H1 (cell line): Measurements from ENCODE around the gene RAPGEF6. TPM values are rescaled to one million over a fixed set of nuclear protein-coding genes. Genes with fewer than 3 reads are reported as not detected.

Experiments
- CTCF ChIA-PET: fragments of 300-600 bp; sonication (Branson Sonifier 250); formaldehyde crosslinking; loops from one replicate; lab custom pipeline; 2021; ENCODE audit not compliant: partially characterized antibody; lab: Charles Lee
- POLR2A ChIA-PET: fragments of 300-600 bp; sonication (Branson Sonifier 250); formaldehyde crosslinking; loops from one replicate; lab custom pipeline; 2021; ENCODE audit warnings: inconsistent platforms; ENCODE audit not compliant: partially characterized antibody; lab: Charles Lee
- DNase-seq, 2 experiments: peaks; one replicate each; pipeline versions ENCODE4 v3.0.0 to v3.0.0-alpha.2; 2010 to 2022; ENCODE audit warnings: low spot score in 2 of 2, low read depth in 1 of 2, mixed read lengths in 1 of 2
- FAIRE-seq: peaks from 2 replicates; lab custom pipeline; 2011; peaks lifted over from hg19 to GRCh38; lab: Jason Lieb, UNC
- H2AFZ ChIP-seq: 2 replicates; pipeline ENCODE4 v1.8.1; 2012; ENCODE audit warnings: low read length, inconsistent platforms
- H2AK5ac ChIP-seq: 2 replicates; pipeline ENCODE4 v1.6.1; 2013; ENCODE audit warnings: low read depth, low read length
- H2BK120ac ChIP-seq: replicated peaks from 2 replicates; pipeline ENCODE3; 2013; ENCODE audit warnings: low read depth, low read length, inconsistent platforms
- H2BK12ac ChIP-seq: 2 replicates; pipeline ENCODE4 v1.6.1; 2013; ENCODE audit warnings: low read depth, low read length
- H2BK15ac ChIP-seq: 2 replicates; pipeline ENCODE4 v1.6.1; 2013; ENCODE audit warnings: low read length
- H2BK20ac ChIP-seq: 2 replicates; pipeline ENCODE4 v1.6.1; 2013; ENCODE audit warnings: low read length
- H2BK5ac ChIP-seq: 2 replicates; pipeline ENCODE4 v1.6.1; 2013; ENCODE audit warnings: low read depth, low read length
- H3K14ac ChIP-seq: 2 replicates; pipeline ENCODE4 v1.6.1; 2013; ENCODE audit warnings: inconsistent platforms; ENCODE audit not compliant: insufficient read length
- H3K18ac ChIP-seq: 2 replicates; pipeline ENCODE4 v1.6.1; 2013; ENCODE audit warnings: low read length; ENCODE audit errors: extremely low read depth
- H3K23ac ChIP-seq: 2 replicates; pipeline ENCODE4 v1.6.1; 2013; ENCODE audit warnings: inconsistent platforms; ENCODE audit not compliant: insufficient read length
- H3K23me2 ChIP-seq: 2 replicates; pipeline ENCODE4 v1.6.1; 2013; ENCODE audit warnings: low read depth, low read length
- H3K27ac ChIP-seq: 2 replicates; pipeline ENCODE4 v1.6.1; 2011; ENCODE audit warnings: low read depth, low read length, inconsistent platforms
- H3K27me3 ChIP-seq, 4 experiments: replicated peaks in 1 of 4; 1 replicate in 1 of 4; 2 replicates in 3 of 4; pipeline versions ENCODE4 v1.6.1 to v1.8.1; 2011 to 2013; ENCODE audit warnings: low read length in 3 of 4, mild to moderate bottlenecking in 3 of 4, inconsistent platforms in 2 of 4, mixed read lengths in 2 of 4, moderate library complexity in 1 of 4; ENCODE audit not compliant: control insufficient read depth in 3 of 4, insufficient read depth in 3 of 4; ENCODE audit errors: extremely low read depth in 1 of 4
- H3K36me3 ChIP-seq, 4 experiments: 2 replicates each; pipeline versions ENCODE4 v1.6.1 to v1.8.1; 2011 to 2013; ENCODE audit warnings: mild to moderate bottlenecking in 4 of 4, low read length in 3 of 4, moderate library complexity in 2 of 4, control low read depth in 1 of 4, inconsistent platforms in 1 of 4; ENCODE audit not compliant: insufficient read depth in 4 of 4, control insufficient read depth in 2 of 4
- H3K4ac ChIP-seq: replicated peaks from 2 replicates; pipeline ENCODE3; 2013; ENCODE audit warnings: low read length, low read depth, mixed read lengths, inconsistent platforms; ENCODE audit not compliant: insufficient read length
- H3K4me1 ChIP-seq, 4 experiments: replicated peaks in 1 of 4; 1 replicate in 1 of 4; 2 replicates in 3 of 4; pipeline versions ENCODE4 v1.6.1 to v1.8.1; 2011 to 2013; ENCODE audit warnings: low read length in 3 of 4, inconsistent platforms in 2 of 4, mixed read lengths in 1 of 4; ENCODE audit not compliant: insufficient read depth in 4 of 4, control insufficient read depth in 3 of 4
- H3K4me2 ChIP-seq, 2 experiments: 2 replicates each; pipeline versions ENCODE4 v1.6.1 to v1.8.1; 2011 to 2013; ENCODE audit warnings: low read depth in 2 of 2, low read length in 2 of 2, control low read depth in 1 of 2, inconsistent platforms in 1 of 2, mild to moderate bottlenecking in 1 of 2; ENCODE audit not compliant: insufficient read depth in 1 of 2
- H3K4me3 ChIP-seq, 4 experiments: fragments of 200-600, 300-600 bp in 1 of 4; sonication (generic), shearing (Covaris generic), sonication (Bioruptor Twin) in 1 of 4; 2 replicates each; pipeline versions ENCODE4 v1.5.1 to v1.8.1; 2011 to 2016; ENCODE audit warnings: low read length in 4 of 4, low read depth in 3 of 4, control low read depth in 2 of 4, inconsistent platforms in 2 of 4, mild to moderate bottlenecking in 2 of 4, mixed read lengths in 1 of 4, moderate library complexity in 1 of 4; ENCODE audit not compliant: insufficient read depth in 2 of 4; ENCODE audit errors: extremely low read depth in 1 of 4
- H3K56ac ChIP-seq: replicated peaks from 2 replicates; pipeline ENCODE3; 2013; ENCODE audit warnings: low read depth, mild to moderate bottlenecking, mixed read lengths, low read length, inconsistent platforms; ENCODE audit not compliant: insufficient read length
- H3K79me1 ChIP-seq: 2 replicates; pipeline ENCODE4 v1.6.1; 2013; ENCODE audit warnings: low read depth, low read length, control low read depth
- H3K79me2 ChIP-seq, 2 experiments: 2 replicates each; pipeline versions ENCODE4 v1.6.1 to v1.8.1; 2012 to 2013; ENCODE audit warnings: low read length in 2 of 2, mild to moderate bottlenecking in 2 of 2, inconsistent platforms in 1 of 2; ENCODE audit not compliant: insufficient read depth in 2 of 2, control insufficient read depth in 1 of 2
- H3K9ac ChIP-seq, 4 experiments: replicated peaks in 1 of 4; 1 replicate in 1 of 4; 2 replicates in 3 of 4; pipeline versions ENCODE4 v1.6.1 to v1.8.1; 2011 to 2013; ENCODE audit warnings: low read depth in 3 of 4, low read length in 3 of 4, control low read depth in 2 of 4, mild to moderate bottlenecking in 2 of 4, moderate library complexity in 2 of 4, inconsistent platforms in 1 of 4; ENCODE audit errors: extremely low read depth in 1 of 4
- H3K9me3 ChIP-seq, 2 experiments: 2 replicates each; pipeline versions ENCODE4 v1.6.1 to v1.8.1; 2012 to 2013; ENCODE audit warnings: mild to moderate bottlenecking in 2 of 2, moderate library complexity in 2 of 2, control low read depth in 1 of 2, inconsistent platforms in 1 of 2, low read depth in 1 of 2, low read length in 1 of 2, mixed read lengths in 1 of 2; ENCODE audit not compliant: insufficient read depth in 2 of 2
- H4K20me1 ChIP-seq, 2 experiments: replicated peaks in 1 of 2; 2 replicates each; pipeline versions ENCODE3 to v1.8.1; 2011 to 2013; ENCODE audit warnings: inconsistent platforms in 2 of 2, low read length in 2 of 2, mild to moderate bottlenecking in 1 of 2; ENCODE audit not compliant: insufficient read depth in 2 of 2, control insufficient read depth in 1 of 2
- H4K5ac ChIP-seq: 2 replicates; pipeline ENCODE4 v1.6.1; 2013; ENCODE audit warnings: low read length, low read depth, mixed read lengths, inconsistent platforms; ENCODE audit not compliant: insufficient read length
- H4K8ac ChIP-seq: 2 replicates; pipeline ENCODE4 v1.8.0; 2013; ENCODE audit warnings: mild to moderate bottlenecking, moderate library complexity, low read length, inconsistent platforms; ENCODE audit not compliant: insufficient read depth; ENCODE audit errors: extremely low read depth
- H4K91ac ChIP-seq: replicated peaks from 2 replicates; pipeline ENCODE3; 2013; ENCODE audit warnings: low read length, mixed read lengths, inconsistent platforms; ENCODE audit not compliant: insufficient read length
- CBX5 ChIP-seq: fragments of 300-800, 300-1000 bp; sonication (generic); IDR thresholded peaks from 2 replicates; pipeline ENCODE4 v1.7.1; 2016; ENCODE audit warnings: antibody characterized with exemption, low read length, low read depth
- CEBPB ChIP-seq: IDR thresholded peaks from 2 replicates; pipeline ENCODE4 v1.6.1; 2012; ENCODE audit warnings: low read depth, low read length
- EP300 ChIP-seq, 2 experiments: IDR thresholded peaks; 1 replicate in 1 of 2; 2 replicates in 1 of 2; pipeline ENCODE4 v1.6.1; 2011 to 2012; ENCODE audit warnings: low read depth in 2 of 2, low read length in 2 of 2, mild to moderate bottlenecking in 2 of 2, borderline replicate concordance in 1 of 2, inconsistent platforms in 1 of 2, moderate library complexity in 1 of 2
- FOSL1 ChIP-seq: IDR thresholded peaks from 2 replicates; pipeline ENCODE4 v1.6.1; 2011; ENCODE audit warnings: mild to moderate bottlenecking, low read depth, low read length, moderate library complexity; ENCODE audit not compliant: insufficient read depth
- JUN ChIP-seq: IDR thresholded peaks from 2 replicates; pipeline ENCODE4 v1.6.1; 2011; ENCODE audit warnings: low read depth, mild to moderate bottlenecking, improper control_type of control experiment, low read length
- JUND ChIP-seq: IDR thresholded peaks from 2 replicates; pipeline ENCODE4 v1.6.1; 2011; ENCODE audit warnings: mild to moderate bottlenecking, improper control_type of control experiment, low read length
- KDM4A ChIP-seq: IDR thresholded peaks from one replicate; pipeline ENCODE4 v1.7.1; 2012; ENCODE audit warnings: low read depth, mild to moderate bottlenecking, moderate library complexity, low read length, inconsistent platforms; ENCODE audit not compliant: severe bottlenecking
- SP1 ChIP-seq: IDR thresholded peaks from 2 replicates; pipeline ENCODE4 v1.6.1; 2011; ENCODE audit warnings: low read depth, low read length
- SRF ChIP-seq: IDR thresholded peaks from 2 replicates; pipeline ENCODE4 v1.6.1; 2011; ENCODE audit warnings: mild to moderate bottlenecking, low read depth, low read length, moderate library complexity
- TAF1 ChIP-seq: IDR thresholded peaks from 2 replicates; pipeline ENCODE4 v1.6.1; 2011; ENCODE audit warnings: mild to moderate bottlenecking, low read depth, low read length
- TCF12 ChIP-seq: IDR thresholded peaks from 2 replicates; pipeline ENCODE4 v1.6.1; 2011; ENCODE audit warnings: low read depth, mild to moderate bottlenecking, low read length
- WGBS, 2 experiments: shearing (Covaris generic) in 1 of 2; methylation state at CpG; one replicate each; pipeline versions ENCODE4 v1.1.6 to v1.1.7; 2013 to 2015; ENCODE audit warnings: low lambda C conversion rate in 2 of 2, mixed read lengths in 2 of 2, inconsistent platforms in 1 of 2, low coverage in 1 of 2, missing lambda C conversion rate in 1 of 2; ENCODE audit not compliant: insufficient replicate concordance in 2 of 2, insufficient coverage in 1 of 2, insufficient read length in 1 of 2; ENCODE audit errors: extremely low coverage in 1 of 2, missing lambda C conversion rate in 1 of 2; 5-methylcytosine and 5-hydroxymethylcytosine counted together
- polyA plus RNA-seq, 7 experiments: library from polyadenylated mRNA; depleted of rRNA in 3 of 7; stranded (reverse) in 5 of 7; unstranded in 2 of 7; fragments of >200 nt in 5 of 7; fragments of 200-250 nt in 2 of 7; gene quantifications; 1 replicate in 5 of 7; 2 replicates in 1 of 7; 4 replicates in 1 of 7; pipeline versions ENCODE4 v1.2.1 to v1.2.3, GENCODE V29; 2011 to 2013; ENCODE audit warnings: missing spikeins in 2 of 7, mixed read lengths in 2 of 7
- total RNA-seq: library from RNA; stranded (reverse); fragmentation: NEBNext Ultra II Directional; extraction: Animal tissue kit (Norgen Biotek cat#: 25700); gene quantifications from 2 replicates; pipeline ENCODE4 v1.2.1, GENCODE V29; 2021
- TF ChIP-seq, protein P1 (sequence below), 3 experiments: IDR thresholded peaks; 1 replicate in 2 of 3; 2 replicates in 1 of 3; pipeline versions ENCODE4 v1.5.1 to v1.6.1; 2011; ENCODE audit warnings: low read length in 3 of 3, mild to moderate bottlenecking in 3 of 3, inconsistent platforms in 2 of 3, low read depth in 1 of 3, moderate library complexity in 1 of 3; ENCODE audit not compliant: insufficient read depth in 1 of 3; ENCODE audit errors: control extremely low read depth in 1 of 3

RAPGEF6 gene
- total and polyA plus RNA-seq, 2 of the 8 experiments (the other 6 are each of a cell fraction or from before 2014, with no cell fraction given): 4.8 to 20.0 TPM

- Histone ChIP-seq H4K91ac (no peak overlapping the region), H2BK15ac (no peak overlapping the region), H3K4me2 (no peak overlapping the region), H3K4ac (no peak overlapping the region), H3K27me3 (no peaks in the 10 kb centered on the region), H3K56ac (no peak overlapping the region), H3K79me2 (no peaks in the 10 kb centered on the region), H4K20me1 (peaks cover 0 to 2% of the 10 kb centered on the region in 2 experiments), H3K18ac (no peak overlapping the region), H3K79me1 (no peaks in the 10 kb centered on the region), H3K14ac (no peak overlapping the region), H3K27ac (no peak overlapping the region), H2AFZ (no peak overlapping the region), H3K23ac (no peak overlapping the region), H4K5ac (no peak overlapping the region), H2BK12ac (no peak overlapping the region), H2BK5ac (no peak overlapping the region), H4K8ac (no peak overlapping the region), H3K9ac (no peak overlapping the region), H3K4me1 (no peaks in the 10 kb centered on the region), H3K36me3 (0 out of 8 replicates have a peak, but pooled peaks cover 0 to 3% (median 0%) of the 10 kb centered on the region in 4 experiments), H2BK20ac (no peak overlapping the region), H3K23me2 (no peaks in the 10 kb centered on the region), H2AK5ac (no peak overlapping the region), H3K4me3 (no peak overlapping the region), H2BK120ac (no peak overlapping the region), H3K9me3 (no peaks in the 10 kb centered on the region)
- 87% methylated on average over 2 of the region's 2 CpGs; no CpG with 5 or more reads in 1 of the 2 experiments for WGBS, 2 experiments
- no peak for FAIRE-seq
- POLR2A ChIA-PET: no interaction called here
- CTCF ChIA-PET: no interaction called here
- no peak for DNase-seq
- TF ChIP-seq FOSL1 (no peak), SRF (no peak), CEBPB (no peak), JUN (no peak), TAF1 (no peak), JUND (no peak), EP300 (IDR thresholded peaks at IDR 0.05; ENCODE audit: borderline replicate concordance in 1 of 2, low read depth in 2 of 2, low read length in 2 of 2) (no peak), CBX5 (no peak), SP1 (no peak), TCF12 (no peak), KDM4A (no peak)
- TF ChIP-seq, protein P1, sequence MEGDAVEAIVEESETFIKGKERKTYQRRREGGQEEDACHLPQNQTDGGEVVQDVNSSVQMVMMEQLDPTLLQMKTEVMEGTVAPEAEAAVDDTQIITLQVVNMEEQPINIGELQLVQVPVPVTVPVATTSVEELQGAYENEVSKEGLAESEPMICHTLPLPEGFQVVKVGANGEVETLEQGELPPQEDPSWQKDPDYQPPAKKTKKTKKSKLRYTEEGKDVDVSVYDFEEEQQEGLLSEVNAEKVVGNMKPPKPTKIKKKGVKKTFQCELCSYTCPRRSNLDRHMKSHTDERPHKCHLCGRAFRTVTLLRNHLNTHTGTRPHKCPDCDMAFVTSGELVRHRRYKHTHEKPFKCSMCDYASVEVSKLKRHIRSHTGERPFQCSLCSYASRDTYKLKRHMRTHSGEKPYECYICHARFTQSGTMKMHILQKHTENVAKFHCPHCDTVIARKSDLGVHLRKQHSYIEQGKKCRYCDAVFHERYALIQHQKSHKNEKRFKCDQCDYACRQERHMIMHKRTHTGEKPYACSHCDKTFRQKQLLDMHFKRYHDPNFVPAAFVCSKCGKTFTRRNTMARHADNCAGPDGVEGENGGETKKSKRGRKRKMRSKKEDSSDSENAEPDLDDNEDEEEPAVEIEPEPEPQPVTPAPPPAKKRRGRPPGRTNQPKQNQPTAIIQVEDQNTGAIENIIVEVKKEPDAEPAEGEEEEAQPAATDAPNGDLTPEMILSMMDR (IDR thresholded peaks at IDR 0.05; ENCODE audit: control extremely low read depth in 1 of 3, insufficient read depth in 1 of 3, low read depth in 1 of 3, low read length in 3 of 3): no peak
Measured at GRCh38 chr5:131536850-131537448, 98.1 kb downstream of the RAPGEF6 start.
